Measurements from ENCODE around the gene ZBTB18. TPM values are rescaled to one million over a fixed set of nuclear protein-coding genes. Genes with fewer than 3 reads are reported as not detected.

Gene ZBTB18
- total and polyA plus RNA-seq, 2 experiments from 2014 or later: 1.2 to 10.9 TPM

DNA sequence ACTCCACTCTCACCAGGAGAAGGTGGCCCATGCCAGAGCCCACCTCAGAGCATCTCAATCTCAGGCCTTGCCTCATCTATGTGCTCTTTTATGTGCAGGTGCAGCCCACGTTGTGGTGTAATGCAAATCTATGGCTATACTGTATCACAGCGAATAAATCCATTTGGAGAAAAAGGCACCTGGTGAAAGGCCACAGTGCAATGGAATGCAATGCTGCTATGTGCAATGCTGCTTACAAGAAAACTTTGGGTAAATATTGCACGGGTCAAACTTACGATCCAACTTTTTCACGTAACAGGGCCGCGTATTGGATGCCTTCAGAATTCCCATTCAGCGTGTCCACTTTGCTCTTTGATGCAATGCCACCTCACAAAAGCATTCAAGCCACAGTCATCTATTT, 13.5 kb downstream of the ZBTB18 start:
- H3K27me3 ChIP-seq: no peaks in the 10 kb centered on the region
- H3K4me1 ChIP-seq (ENCODE audit: insufficient read depth): peaks cover 14% of the 10 kb centered on the region
- H3K9me2 ChIP-seq (replicated peaks; ENCODE audit: insufficient read depth): no peaks in the 10 kb centered on the region
- H3K9me3 ChIP-seq (ENCODE audit: low read depth): no peaks in the 10 kb centered on the region
- TF ChIP-seq EZH2phosphoT487 (IDR thresholded peaks at IDR 0.05; ENCODE audit: low read depth, severe bottlenecking, unreplicated experiment) (no peak), EZH2 (IDR thresholded peaks at IDR 0.05; ENCODE audit: borderline replicate concordance) (no peak), CTCF (IDR thresholded peaks at IDR 0.05; ENCODE audit: poor library complexity) (no peak)
- H3K4me2 ChIP-seq: peak overlapping the region; percentile 37
- 89% methylated on average over 8 of the region's 8 CpGs for WGBS (ENCODE audit: low lambda C conversion rate, missing lambda C conversion rate)
- no peak overlapping the region for H3K4me3 ChIP-seq
- H3K36me3 ChIP-seq (replicated peaks; ENCODE audit: insufficient read depth, low read depth): no peaks in the 10 kb centered on the region
- no peaks in the 10 kb centered on the region for H4K20me1 ChIP-seq (ENCODE audit: insufficient read depth, poor library complexity, severe bottlenecking)
- no peak for DNase-seq (ENCODE audit: low spot score)
- no peak overlapping the region for H2AFZ ChIP-seq
- peak overlapping the region; percentile 77 for H3K27ac ChIP-seq
- H3K79me2 ChIP-seq: no peaks in the 10 kb centered on the region

- Histone ChIP-seq H3K79me2 (no peaks in the 10 kb centered on the region), H4K20me1 (ENCODE audit: insufficient read depth, poor library complexity, severe bottlenecking) (no peaks in the 10 kb centered on the region), H3K4me1 (ENCODE audit: insufficient read depth) (peaks cover 14% of the 10 kb centered on the region), H2AFZ (no peak overlapping the region), H3K9me3 (ENCODE audit: low read depth) (no peaks in the 10 kb centered on the region), H3K27me3 (no peaks in the 10 kb centered on the region), H3K9me2 (replicated peaks; ENCODE audit: insufficient read depth) (no peaks in the 10 kb centered on the region), H3K27ac (peak overlapping the region; percentile 77), H3K4me3 (no peak overlapping the region), H3K36me3 (replicated peaks; ENCODE audit: insufficient read depth, low read depth) (no peaks in the 10 kb centered on the region), H3K4me2 (peak overlapping the region; percentile 40)
- peak; percentile 62 for DNase-seq (ENCODE audit: low spot score)
- TF ChIP-seq EZH2 (IDR thresholded peaks at IDR 0.05; ENCODE audit: borderline replicate concordance) (no peak), EZH2phosphoT487 (IDR thresholded peaks at IDR 0.05; ENCODE audit: low read depth, severe bottlenecking, unreplicated experiment) (no peak), CTCF (IDR thresholded peaks at IDR 0.05; ENCODE audit: poor library complexity) (no peak)
- 57% methylated on average over 9 of the region's 9 CpGs for WGBS (ENCODE audit: low lambda C conversion rate, missing lambda C conversion rate)
Observed at GRCh38 chr1:244065063-244065793, 14.1 kb downstream of the ZBTB18 start.

DNA sequence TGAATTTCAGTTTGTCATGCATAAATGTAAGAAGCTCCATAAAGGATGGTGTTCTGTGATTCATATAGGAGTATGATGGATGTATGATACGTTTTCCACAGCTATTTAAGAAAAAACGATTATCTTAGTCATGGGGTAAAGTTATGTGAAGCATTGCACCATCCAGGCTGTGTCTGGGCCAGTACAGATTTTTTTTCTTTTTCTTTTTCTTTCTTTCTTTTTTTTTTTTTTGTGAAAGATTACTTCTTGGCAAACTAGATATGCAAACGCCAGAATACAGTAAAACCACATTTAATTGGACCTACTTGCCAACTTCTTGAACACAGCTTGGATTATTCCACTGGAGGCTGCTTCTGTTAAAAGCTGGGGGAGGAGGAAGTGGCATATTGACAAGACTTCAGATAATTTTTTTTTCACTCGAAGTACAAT, 14.9 kb downstream of the ZBTB18 start:
- no peak for DNase-seq (ENCODE audit: low spot score)
- peak overlapping the region; percentile 77 for H3K27ac ChIP-seq

More for the DNA sequence above, 14.9 kb downstream of the ZBTB18 start:
- Histone ChIP-seq H3K36me3 (replicated peaks; ENCODE audit: insufficient read depth, low read depth) (no peaks in the 10 kb centered on the region), H3K9me2 (replicated peaks; ENCODE audit: insufficient read depth) (no peaks in the 10 kb centered on the region), H3K79me2 (no peaks in the 10 kb centered on the region), H3K27me3 (no peaks in the 10 kb centered on the region), H3K4me3 (no peak overlapping the region), H3K4me2 (no peak overlapping the region), H4K20me1 (ENCODE audit: insufficient read depth, poor library complexity, severe bottlenecking) (no peaks in the 10 kb centered on the region), H3K4me1 (ENCODE audit: insufficient read depth) (peaks cover 14% of the 10 kb centered on the region), H3K9me3 (ENCODE audit: low read depth) (no peaks in the 10 kb centered on the region), H2AFZ (no peak overlapping the region)
- WGBS (ENCODE audit: low lambda C conversion rate, missing lambda C conversion rate): 68% methylated on average over 4 of the region's 4 CpGs
- TF ChIP-seq EZH2 (IDR thresholded peaks at IDR 0.05; ENCODE audit: borderline replicate concordance) (no peak), EZH2phosphoT487 (IDR thresholded peaks at IDR 0.05; ENCODE audit: low read depth, severe bottlenecking, unreplicated experiment) (no peak), CTCF (IDR thresholded peaks at IDR 0.05; ENCODE audit: poor library complexity) (no peak)

Data from hepatocyte (in vitro differentiated cells).